HG03175 (cell line): ENCODE results near the gene ABCC4.
"Not testable (repeated sequence)": the region's sequence is repeated elsewhere in the genome, so short reads cannot be mapped to it uniquely, and the experiment has no call there.

ENCODE experiments used
- ATAC-seq: cut with Tn5 transposase; IDR thresholded peaks from one replicate; pipeline ENCODE4 v1.9.1; 2021; ENCODE audit warnings: mild to moderate bottlenecking, moderate library complexity; ENCODE audit not compliant: unreplicated experiment

The ABCC4 gene

DNA sequence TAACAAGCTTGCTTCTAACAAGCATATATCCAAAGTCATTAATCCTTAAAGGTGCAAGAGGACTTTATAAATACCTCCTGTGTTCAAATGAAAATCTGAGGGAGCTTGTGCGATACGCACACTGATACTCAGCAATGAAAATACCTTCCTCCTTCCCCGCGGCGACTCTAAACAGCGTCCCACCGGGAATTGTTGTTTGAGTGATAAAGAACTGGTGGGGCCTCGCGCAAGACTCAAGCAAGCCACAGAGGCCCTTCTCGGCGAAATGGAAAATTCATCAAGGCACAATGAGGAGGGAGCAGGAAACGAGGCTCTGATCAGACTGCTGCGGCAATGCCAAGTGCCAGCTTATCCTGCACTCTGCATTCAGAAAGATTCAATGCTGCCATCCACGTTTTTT, 126.7 kb downstream of the ABCC4 start:
- ATAC-seq: no peak

DNA sequence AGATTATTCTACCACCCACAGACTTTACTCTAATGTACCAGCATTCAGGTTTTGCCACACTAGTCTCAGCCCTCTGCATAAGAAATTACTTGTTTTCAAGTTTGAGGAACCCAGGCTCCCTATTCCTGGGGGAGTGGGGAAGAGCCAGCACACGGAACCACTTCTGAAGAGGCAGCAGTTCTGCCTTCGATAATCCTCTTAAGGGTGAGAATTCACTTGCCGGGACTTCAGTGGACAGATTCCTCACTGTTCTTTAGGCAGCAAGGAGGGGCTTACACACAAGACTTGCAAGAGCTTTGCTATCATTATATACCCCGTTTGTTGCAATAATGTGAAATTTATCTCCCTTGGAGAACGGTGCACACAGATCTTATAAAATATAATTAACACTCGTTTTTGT, 133.1 kb downstream of the ABCC4 start:
- no peak for ATAC-seq

DNA sequence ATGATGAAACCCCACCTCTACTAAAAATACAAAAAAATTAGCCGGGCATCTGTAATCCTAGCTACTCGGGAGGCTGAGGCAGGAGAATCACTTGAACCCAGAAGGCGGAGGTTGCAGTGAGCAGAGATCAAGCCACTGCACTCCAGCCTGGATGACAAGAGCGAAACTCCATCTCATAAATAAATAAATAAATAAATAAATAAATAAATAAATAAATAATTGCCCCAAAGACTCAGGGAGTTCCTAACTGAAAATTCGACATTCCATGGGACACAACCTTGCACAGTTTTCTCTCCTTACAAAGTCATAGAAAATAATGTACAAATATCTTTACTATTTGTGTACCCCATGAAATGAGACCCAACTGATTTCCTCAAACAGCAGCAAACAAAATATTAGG, 134.2 kb downstream of the ABCC4 start:
- ATAC-seq: not testable (repeated sequence)

DNA sequence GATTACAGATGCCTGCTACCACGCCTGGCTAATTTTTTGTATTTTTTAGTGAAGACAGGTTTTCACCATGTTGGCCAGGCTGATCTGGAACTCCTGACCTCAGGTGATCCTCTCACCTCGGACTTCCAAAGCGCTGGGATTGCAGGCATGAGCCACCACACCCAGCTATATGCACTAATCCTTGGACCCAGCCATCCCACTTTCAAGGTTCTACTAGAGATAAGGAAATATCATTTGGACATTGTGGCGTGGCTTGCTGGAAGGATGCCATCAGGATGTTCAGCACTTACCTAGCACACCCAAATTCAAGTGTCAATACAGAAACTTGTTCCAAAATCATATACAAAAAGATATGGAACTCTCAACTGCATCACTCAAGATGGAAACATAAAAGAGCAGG, 136.4 kb downstream of the ABCC4 start:
- ATAC-seq: no peak

DNA sequence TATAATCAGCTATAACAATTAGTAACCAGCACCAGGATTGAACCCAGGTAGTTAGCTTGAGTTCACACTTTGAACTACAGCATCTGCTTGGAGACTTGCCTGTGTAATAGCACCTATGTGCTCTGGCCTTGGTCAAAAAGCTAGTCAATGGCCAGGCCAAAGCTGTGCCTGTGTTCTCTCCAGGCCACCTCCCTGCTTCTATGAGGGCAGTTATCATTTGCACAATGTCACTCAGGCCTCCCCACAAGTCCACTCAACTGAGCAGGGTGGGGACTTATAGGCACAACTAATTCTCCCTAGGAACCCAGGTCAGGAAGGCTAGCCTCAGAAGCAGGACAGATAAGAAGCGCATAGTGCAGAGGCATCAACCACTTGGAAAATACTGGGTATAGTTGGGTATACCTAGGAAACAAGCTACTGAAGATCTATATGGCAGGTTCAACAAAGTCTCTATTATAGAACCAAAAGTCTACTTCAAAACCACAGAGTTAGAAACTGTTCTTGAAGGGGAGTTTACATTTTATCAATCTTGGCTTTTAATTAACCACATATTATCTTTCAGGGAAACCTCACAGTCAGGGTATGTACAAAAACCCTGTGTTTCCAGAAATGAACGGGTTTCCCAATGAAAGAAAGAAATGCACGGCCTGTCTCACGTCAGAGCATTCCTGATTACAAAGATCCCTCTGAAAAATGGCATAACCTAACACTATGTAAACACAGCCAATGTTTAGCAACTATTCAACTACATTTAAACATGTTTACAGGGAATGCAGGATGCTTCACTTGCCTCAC, 140.9 kb downstream of the ABCC4 start:
- no peak for ATAC-seq

DNA sequence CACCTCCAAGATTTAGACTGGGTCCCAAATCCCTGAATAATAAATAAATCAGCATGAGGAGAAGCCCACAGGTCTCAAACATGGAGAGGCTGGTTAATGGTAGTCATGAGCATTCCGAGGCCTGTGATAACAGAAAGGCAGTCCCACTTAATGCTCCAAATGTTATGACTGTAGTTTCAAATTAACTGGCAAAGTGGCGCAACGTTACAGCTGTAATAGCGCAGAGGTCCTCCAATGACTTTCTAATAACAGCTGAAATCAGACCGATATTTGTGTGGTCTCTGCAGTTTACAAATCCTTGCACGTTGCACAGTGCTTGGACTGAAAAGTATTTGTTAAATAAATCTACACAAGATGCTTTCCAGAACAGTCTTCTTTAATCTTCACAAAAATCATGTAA, 141.8 kb downstream of the ABCC4 start:
- no peak for ATAC-seq

DNA sequence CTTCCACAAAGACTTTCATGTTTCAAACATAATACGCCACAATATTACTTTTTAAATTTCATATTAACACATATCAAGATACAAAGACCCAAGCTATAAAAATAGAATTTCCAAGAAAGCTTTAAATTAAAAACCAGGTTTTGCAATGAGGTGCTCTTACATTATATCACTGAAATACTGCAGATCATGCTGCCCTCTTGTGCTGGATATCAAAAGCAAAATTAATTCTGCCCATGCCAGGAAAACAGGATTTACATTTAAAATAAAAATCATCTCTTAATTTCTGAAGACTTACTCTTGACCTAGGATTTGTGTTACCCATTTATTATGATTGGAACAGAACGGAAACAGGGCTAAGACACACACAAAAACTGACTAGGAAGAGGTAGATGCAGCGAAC, 145.0 kb downstream of the ABCC4 start:
- no peak for ATAC-seq

DNA sequence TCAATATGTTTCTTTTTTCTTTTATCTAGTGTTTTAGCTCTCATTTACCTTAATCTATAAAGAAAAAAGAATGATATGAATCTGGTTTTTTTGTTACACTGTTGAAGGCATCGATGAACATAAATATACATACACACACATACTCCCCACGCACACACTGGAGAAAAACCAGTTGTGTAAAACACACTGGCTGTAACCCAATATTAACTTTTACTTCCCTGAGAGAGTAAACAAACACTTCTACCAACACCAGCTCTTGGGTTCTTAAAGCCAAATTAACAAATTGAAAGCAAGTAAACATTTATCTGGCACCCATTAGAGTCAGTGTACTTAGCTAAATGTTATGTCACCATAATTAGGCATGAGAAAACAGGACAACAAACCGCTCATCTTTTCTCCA, 145.7 kb downstream of the ABCC4 start:
- no peak for ATAC-seq

DNA sequence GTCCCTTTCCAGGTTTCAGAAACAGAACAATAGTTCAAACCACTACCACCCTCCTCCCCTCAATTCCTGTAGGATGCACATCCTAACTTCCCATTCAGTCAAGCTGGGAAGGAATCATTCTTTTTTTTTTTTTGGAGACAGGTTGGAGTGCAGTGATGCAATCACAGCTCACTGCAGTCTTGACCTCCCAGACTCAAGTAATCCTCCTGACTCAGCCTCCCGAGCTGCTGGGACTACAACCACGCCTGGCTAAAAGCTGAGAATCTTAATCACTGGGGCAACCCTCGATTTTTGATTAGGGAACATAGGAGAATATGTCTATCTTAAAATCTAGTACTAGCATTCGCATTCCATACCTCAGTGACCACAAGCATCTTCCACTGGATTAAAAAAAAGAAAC, 146.2 kb downstream of the ABCC4 start:
- no peak for ATAC-seq

DNA sequence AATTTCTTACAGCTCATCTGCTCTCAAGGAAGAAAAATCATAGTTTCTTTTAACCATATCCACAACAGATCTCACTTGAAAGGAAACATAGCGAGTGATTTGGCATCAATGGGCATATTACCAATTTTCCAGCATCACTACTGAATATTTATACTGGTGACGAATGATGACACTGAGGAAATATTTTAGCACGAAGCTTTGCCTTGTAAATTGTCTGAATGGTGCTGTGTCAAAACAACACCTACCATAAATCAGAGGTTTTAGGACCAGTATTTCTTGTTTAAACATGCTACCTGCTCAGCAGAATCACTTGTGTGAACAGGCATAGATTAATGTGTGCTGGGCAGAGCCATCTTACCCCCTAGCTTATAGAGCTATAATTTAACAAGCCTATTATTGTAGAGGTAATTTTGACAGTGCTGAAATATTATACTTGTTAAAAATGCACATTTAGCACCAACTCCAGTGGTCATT, 146.8 kb downstream of the ABCC4 start:
- ATAC-seq: no peak

DNA sequence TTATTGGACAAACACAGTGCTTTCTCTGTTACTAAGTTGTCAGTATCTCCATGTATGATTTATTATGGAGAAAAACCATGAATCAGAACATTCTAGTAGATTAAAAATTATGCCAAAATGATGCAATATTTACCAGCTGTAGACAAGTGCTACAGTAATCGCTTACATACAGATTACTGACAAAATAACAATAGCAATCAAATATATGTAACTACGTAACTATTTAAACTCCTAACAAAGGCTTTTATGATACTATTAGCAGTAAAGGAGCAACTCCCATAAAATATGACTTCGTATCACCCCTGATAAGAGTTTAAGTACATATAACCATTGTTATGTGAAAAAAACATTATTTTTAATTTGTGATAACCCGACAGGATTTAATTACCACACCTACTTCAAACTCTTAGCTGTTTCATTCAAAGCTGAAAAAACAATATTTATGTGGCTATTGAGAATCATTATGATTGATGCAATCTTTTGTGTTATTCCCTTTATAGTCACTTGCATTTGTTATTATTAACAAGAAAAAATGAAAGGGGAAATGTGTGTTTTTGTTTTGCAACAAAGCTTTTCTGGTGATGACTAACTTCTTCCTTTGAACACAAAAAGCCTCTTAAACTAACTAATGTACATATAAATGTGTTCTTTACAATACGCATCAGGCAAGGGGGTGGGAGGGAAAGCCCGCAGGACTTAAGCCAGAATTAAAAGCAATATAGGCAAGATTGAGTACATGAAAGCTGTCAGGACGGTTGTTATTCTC, 147.4 kb downstream of the ABCC4 start:
- ATAC-seq: no peak

DNA sequence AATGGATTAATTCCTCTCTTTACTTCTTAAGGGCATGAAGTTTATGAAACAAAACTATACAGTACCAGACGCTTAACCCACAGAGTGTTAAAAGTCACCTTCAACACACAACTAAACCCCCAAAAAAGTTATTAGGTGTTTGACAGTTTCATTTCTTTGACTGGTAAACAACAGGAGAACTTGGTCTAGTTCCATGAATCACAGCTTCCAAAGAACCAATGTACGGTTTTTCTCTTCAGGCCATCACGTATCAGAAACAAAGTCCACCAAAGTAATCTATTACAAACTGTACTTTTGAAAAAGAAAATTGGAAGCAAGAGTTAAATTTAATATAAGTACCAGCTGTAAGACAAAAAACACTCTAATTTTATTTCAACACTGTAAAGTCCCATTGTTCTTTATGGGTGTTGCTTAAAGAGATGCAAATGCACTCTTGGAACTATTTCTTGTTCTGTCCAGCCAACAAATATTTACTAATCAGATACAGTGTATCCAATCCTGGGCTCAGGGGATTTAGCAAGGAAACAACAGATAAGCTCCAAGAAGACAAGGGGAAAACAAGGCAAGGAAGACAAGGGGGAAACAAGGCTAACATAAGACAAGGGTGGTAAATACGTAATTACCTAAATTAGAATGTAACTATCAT, 149.2 kb downstream of the ABCC4 start:
- no peak for ATAC-seq

DNA sequence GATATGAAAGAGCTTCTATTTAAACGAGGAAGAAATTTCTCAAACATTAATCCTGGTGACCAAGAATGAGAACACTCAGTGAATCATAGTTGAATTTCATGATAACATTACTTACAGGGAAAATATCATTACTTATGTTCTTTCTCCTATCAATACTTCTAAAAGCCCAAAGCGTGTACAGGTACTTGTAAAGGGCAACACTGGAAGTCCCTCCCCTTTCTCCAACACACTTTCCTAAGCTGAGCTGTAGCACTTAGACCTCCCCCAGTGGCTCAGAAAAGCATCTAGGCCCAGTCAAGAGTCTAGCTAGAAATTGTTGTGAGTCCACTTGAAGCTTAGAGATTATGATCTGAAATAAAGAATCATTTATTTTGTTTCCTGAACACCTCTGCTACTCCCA, 150.7 kb downstream of the ABCC4 start:
- ATAC-seq: no peak

DNA sequence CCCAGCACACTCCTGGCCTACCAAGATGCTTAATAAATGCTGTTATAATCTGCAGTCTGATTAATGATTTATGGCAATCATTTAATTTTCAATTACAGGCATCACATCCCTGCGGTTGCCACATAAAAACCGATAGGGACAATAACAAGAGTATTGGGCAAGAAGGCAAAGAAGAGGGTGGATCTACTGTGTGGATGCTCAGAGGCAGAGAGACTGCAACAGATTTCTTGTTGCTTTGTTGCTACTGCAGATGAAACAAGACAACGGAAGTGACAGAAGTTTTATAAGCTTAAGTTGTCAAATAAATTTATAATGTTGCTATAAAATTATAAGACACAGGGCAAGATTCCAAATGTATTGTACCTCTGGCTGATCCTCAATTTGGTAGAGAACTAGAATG, 154.8 kb downstream of the ABCC4 start:
- ATAC-seq: no peak

DNA sequence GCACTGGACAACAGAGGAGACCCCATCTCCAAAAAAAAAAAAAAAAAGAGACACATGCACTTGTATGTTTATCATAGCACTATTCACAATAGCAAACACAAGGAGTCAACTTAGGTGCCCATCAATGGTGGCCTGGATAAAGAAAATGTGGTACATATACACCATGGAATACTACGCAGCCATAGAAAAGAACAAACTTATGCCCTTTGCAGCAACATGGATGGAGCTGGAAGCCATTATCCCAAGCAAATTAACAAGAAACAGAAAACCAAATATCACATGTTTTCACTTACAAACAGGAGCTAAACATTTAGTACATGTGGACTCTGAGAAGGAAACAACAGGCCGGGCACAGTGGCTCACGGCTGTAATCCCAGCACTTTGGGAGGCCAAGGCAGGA, 155.7 kb downstream of the ABCC4 start:
- ATAC-seq: no peak

DNA sequence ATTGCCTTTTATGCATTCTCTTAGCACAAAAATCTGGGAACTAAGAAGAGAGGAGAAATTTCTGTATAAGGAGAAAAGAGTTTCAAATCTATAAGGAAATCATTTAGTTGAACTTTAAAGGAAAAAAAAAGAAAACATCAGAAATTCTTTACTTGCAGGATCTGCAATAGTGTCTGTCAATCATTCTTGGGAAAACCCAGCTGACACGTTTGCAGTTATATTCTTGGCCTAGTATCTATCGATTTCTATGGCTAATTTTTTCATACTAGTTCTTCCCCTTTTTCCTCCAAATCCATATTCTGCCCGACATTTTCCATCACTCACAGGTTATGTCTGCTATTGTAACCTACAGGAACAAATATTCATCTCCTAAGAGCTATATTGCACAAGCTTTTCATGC, 160.7 kb downstream of the ABCC4 start:
- no peak for ATAC-seq

DNA sequence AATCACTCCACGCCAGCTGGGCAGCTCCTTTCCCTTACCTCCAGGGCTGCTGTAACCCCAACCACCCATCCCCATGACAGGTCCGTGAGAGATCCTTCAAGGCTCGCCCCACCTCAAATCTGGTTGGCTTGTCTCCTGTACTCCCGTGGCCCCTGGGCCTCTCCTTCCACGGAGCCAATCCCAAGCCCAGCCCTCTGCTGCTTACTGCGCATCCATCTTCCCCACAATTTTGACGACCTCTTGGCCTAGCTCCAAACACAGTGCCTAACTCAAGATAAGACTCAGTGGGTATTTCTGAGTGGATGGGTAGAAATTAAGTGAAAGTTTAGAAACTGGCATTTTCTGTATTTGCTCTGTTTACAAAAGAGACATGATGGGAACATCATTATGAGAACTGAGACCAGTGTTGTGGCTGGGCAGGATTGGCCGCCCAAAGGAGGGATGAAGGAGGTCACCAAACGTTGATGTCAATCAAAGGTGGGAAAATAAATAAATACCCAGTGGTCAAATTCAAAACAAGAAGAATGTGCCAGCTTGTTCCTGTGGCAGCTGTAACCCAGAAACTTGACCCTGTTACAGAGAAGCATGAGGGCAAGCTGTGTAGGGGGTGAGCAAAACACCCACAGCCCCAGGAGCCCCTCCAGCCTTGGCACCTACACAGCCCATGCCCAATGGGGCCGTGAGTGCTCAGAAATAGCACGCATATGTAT, 162.2 kb downstream of the ABCC4 start:
- ATAC-seq: no peak

DNA sequence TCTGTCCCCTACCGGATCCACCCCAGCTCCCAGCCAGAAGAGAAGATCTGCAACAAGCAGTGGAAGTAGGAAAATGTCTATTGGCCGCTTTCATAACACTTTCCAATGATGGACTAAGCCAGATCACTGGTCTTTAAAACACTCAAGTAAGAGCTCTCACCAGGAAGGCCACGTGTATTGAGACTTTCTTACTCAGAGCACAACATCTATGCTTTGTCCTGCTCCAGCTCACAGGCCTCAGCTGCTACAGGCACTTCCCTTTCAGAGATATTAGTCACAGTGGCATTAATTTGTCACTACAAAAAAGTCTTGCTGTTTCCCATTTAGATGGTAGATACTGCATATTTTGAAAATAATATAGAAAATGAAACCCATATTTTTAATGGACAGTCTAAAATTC, 164.2 kb downstream of the ABCC4 start:
- peak; percentile 88 for ATAC-seq

DNA sequence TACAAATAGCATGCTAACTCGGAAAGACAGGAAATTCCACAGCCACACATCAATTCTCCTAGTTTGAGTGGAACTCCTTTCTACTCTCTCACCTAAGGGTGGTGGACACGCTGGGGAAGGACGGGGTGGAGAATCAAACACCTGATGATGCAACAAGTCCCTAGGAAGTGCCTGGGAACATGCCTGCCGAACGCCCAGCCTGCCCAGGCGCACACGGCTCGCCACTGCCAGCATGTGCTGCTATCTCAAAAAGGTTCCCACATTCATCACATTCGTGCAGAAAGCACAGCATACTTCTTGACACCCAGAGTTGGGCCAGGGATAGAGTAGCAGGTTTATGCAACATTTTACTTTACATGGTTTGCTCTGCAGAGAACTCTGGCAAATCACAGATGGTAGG, 164.6 kb downstream of the ABCC4 start:
- no peak for ATAC-seq

DNA sequence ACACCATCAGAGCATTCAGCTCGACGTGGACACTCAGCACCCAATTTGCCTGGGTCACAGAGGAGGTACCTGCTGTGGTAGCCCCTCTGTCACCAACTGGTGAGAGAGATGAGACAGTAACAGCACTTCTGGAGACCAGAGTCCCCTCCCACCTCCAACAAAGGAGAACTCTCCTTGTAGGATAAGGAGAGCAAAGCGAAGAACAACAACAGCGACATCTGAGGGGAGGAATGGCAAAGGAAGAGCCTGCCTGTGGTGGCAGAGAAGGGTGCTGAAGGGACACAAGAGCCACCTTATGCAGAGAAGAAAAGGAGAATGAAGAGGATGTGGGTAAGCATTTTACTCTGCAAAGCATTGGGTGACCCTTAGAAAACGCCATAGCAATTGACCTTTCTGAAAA, 167.8 kb downstream of the ABCC4 start:
- no peak for ATAC-seq

DNA sequence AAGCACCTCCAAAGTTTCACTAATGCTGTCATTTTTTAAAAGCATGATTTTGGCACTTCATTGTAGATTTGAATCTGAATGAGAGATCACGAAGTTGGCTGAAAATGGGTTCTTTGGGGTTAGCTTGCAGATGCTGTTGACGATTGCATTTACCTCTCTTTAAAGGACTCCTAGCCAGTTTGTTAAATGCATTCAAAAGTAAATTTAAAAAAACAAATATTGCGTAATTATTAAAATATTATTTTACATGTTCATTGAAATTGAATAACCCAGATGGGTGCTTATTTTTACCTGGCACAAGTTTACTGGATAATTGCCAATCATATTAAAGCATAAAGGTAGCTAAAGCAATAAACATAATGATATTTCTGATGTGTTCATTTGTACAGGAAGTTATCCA, 172.2 kb downstream of the ABCC4 start:
- ATAC-seq: no peak
